Small intestine (tissue), 16 donors: ENCODE measurements around the gene CDC45. TPM values are rescaled to one million over a fixed set of nuclear protein-coding genes. Genes with fewer than 3 reads are reported as not detected.

ENCODE experiments used
- DNase-seq, 2 donors: peaks; one replicate each; pipeline versions ENCODE4 v3.0.0 to v3.0.0-alpha.2; 2013
- FAIRE-seq: peaks from 2 replicates; lab custom pipeline; 2012; peaks lifted over from hg19 to GRCh38; lab: Jason Lieb, UNC
- H3K27ac ChIP-seq, 3 donors: one replicate each; pipeline ENCODE4 v1.5.1; 2013; ENCODE audit warnings: low read length in 2 of 3, mild to moderate bottlenecking in 2 of 3, control low read depth in 1 of 3, inconsistent platforms in 1 of 3, low read depth in 1 of 3, moderate library complexity in 1 of 3
- H3K27me3 ChIP-seq, 3 donors: one replicate each; pipeline ENCODE4 v1.6.1; 2013; ENCODE audit warnings: low read length in 3 of 3, inconsistent platforms in 1 of 3; ENCODE audit not compliant: control insufficient read depth in 3 of 3, insufficient read depth in 3 of 3
- H3K36me3 ChIP-seq, 3 donors: one replicate each; pipeline ENCODE4 v1.6.1; 2013; ENCODE audit warnings: low read length in 3 of 3, inconsistent platforms in 1 of 3, low read depth in 1 of 3, mild to moderate bottlenecking in 1 of 3, moderate library complexity in 1 of 3; ENCODE audit not compliant: control insufficient read depth in 3 of 3, insufficient read depth in 2 of 3
- H3K4me1 ChIP-seq, 3 donors: one replicate each; pipeline ENCODE4 v1.6.1; 2013; ENCODE audit warnings: low read length in 2 of 3, inconsistent platforms in 1 of 3, low read depth in 1 of 3, mild to moderate bottlenecking in 1 of 3, moderate library complexity in 1 of 3; ENCODE audit not compliant: control insufficient read depth in 3 of 3, insufficient read depth in 2 of 3
- H3K4me3 ChIP-seq, 3 donors: one replicate each; pipeline ENCODE4 v1.5.1; 2013; ENCODE audit warnings: low read length in 3 of 3, control low read depth in 1 of 3, inconsistent platforms in 1 of 3, low read depth in 1 of 3, mild to moderate bottlenecking in 1 of 3, moderate library complexity in 1 of 3
- H3K9me3 ChIP-seq, 2 donors: one replicate each; pipeline ENCODE4 v1.6.1; 2013; ENCODE audit warnings: low read depth in 1 of 2, low read length in 1 of 2; ENCODE audit not compliant: control insufficient read depth in 2 of 2, insufficient read depth in 1 of 2
- WGBS, 3 donors: extraction: QIAGEN DNeasy Blood & Tissue Kit; methylation state at CpG; one replicate each; pipeline ENCODE4 v1.1.7; 2013; 5-methylcytosine and 5-hydroxymethylcytosine counted together
- long read RNA-seq, 10 donors: transcript quantifications; one replicate each; lab custom pipeline, GENCODE V29; 2026
- polyA plus RNA-seq, 4 donors: library from polyadenylated mRNA; stranded (reverse) in 3 of 4; unstranded in 1 of 4; fragments of 200-250 nt in 3 of 4; fragments of 120-200 nt in 1 of 4; gene quantifications; one replicate each; pipeline versions ENCODE4 v1.2.1 to v1.2.3, GENCODE V29; 2013
- donor health status: healthy with polysubstance abuse.
- donor health status: control.
- donor health status: control.
- donor health status: Bipolar disorder and iron deficiency.
- donor health status: healthy.

Gene CDC45
- 10 to 100 TPM in 1 of 4 donors, 1 to 10 TPM in 3; 2.2 to 13.8 (median 5.6) TPM for polyA plus RNA-seq
- long read RNA-seq, donor 1, partial matches to known transcripts, result 0 of 8 reads
- long read RNA-seq, donor 1, other reads (novel, unspliced or antisense), result 0 of 8 reads
- long read RNA-seq, donor 2, partial matches to known transcripts, result 0 of 1 reads
- long read RNA-seq, donor 2, other reads (novel, unspliced or antisense), result 0 of 1 reads
- long read RNA-seq, donor 3, partial matches to known transcripts, result 0 of 1 reads
- long read RNA-seq, donor 3, other reads (novel, unspliced or antisense), result 0 of 1 reads
- long read RNA-seq, donor 4, result 0 reads
- long read RNA-seq, donor 5, partial matches to known transcripts, result 0 of 2 reads
- long read RNA-seq, donor 5, other reads (novel, unspliced or antisense), result 0 of 2 reads
- long read RNA-seq, donor 6, partial matches to known transcripts, result 0 of 1 reads
- long read RNA-seq, donor 6, other reads (novel, unspliced or antisense), result 0 of 1 reads
- long read RNA-seq, donor 7, partial matches to known transcripts, result 8 of 9 reads
- long read RNA-seq, donor 7, other reads (novel, unspliced or antisense), result 0 of 9 reads
- long read RNA-seq, donor 8, result 0 reads
- long read RNA-seq, donor 9, partial matches to known transcripts, result 0 of 1 reads
- long read RNA-seq, donor 9, other reads (novel, unspliced or antisense), result 0 of 1 reads
- long read RNA-seq, donor 10, partial matches to known transcripts, result 0 of 2 reads
- long read RNA-seq, donor 10, other reads (novel, unspliced or antisense), result 0 of 2 reads

GRCh38 chr22:19479355-19480172, at the start of gene CDC45:
Gene CDC45, plus strand, starts transcription at chr22:19479920. Its CDS starts 49 bp downstream, at chr22:19479969.
- FAIRE-seq (peak; percentile 67), DNase-seq (peak; percentile 99)
- H3K27ac ChIP-seq, result peak within 1 kb of the TSS; percentile 81 to 94 (median 89)
- H3K4me3 ChIP-seq, result peak within 1 kb of the TSS; percentile 66 to 93 (median 68)
- peaks cover 0 to 6% (median 0%) of the 10 kb centered on the region in 3 donors for H3K4me1 ChIP-seq
- H3K9me3 ChIP-seq, result no peaks in the 10 kb centered on the region
- 0 to 1% (median 0%) methylated on average over 50 of the region's 50 CpGs for WGBS, 3 donors
- no peaks in the 10 kb centered on the region for H3K27me3 ChIP-seq
- H3K36me3 ChIP-seq, result peaks cover 2 to 12% (median 4%) of the 10 kb centered on the region in 3 donors

GRCh38 chr22:19429950-19430889, 49.5 kb upstream of the CDC45 start:
- peak overlapping the region; percentile 76 to 94 (median 77) for H3K27ac ChIP-seq
- H3K4me3 ChIP-seq, result peak overlapping the region; percentile 83 to 95 (median 94)
- no peaks in the 10 kb centered on the region for H3K9me3 ChIP-seq
- FAIRE-seq (no peak), DNase-seq (peak; percentile 54 to 63)
- 1 to 10% (median 2%) methylated on average over 12 of the region's 12 CpGs for WGBS, 3 donors
- no peaks in the 10 kb centered on the region for H3K27me3 ChIP-seq
- H3K4me1 ChIP-seq, result peaks cover 4 to 19% (median 17%) of the 10 kb centered on the region in 3 donors
- peaks cover 0 to 15% (median 0%) of the 10 kb centered on the region in 3 donors for H3K36me3 ChIP-seq

GRCh38 chr22:19430890-19431541, 48.7 kb upstream of the CDC45 start:
- Histone ChIP-seq H3K27me3 (no peaks in the 10 kb centered on the region), H3K4me1 (peaks cover 4 to 19% (median 17%) of the 10 kb centered on the region in 3 donors), H3K4me3 (peak overlapping the region; percentile 83 to 95 (median 94)), H3K9me3 (no peaks in the 10 kb centered on the region), H3K27ac (peak overlapping the region; percentile 76 to 94 (median 77)), H3K36me3 (peaks cover 0 to 20% (median 4%) of the 10 kb centered on the region in 3 donors)
- DNase-seq (peak; percentile 82 to 88), FAIRE-seq (no peak)
- WGBS, 3 donors, result 0% methylated on average over 34 to 53 of the region's 53 CpGs

GRCh38 chr22:19431649-19432132, 48.0 kb upstream of the CDC45 start, which contains the start of gene HIRA:
Gene HIRA, minus strand, starts transcription at chr22:19431733. Its CDS starts 257 bp downstream, at chr22:19431476.
- peak within 1 kb of the TSS; percentile 86 to 95 (median 94) for H3K4me3 ChIP-seq
- FAIRE-seq (no peak), DNase-seq (peak; percentile 76 to 93)
- H3K27me3 ChIP-seq, result no peaks in the 10 kb centered on the region
- peaks cover 4 to 19% (median 17%) of the 10 kb centered on the region in 3 donors for H3K4me1 ChIP-seq
- peak within 1 kb of the TSS; percentile 85 to 97 (median 94) for H3K27ac ChIP-seq
- 0 to 1% (median 1%) methylated on average over 59 to 66 of the region's 66 CpGs for WGBS, 3 donors
- no peaks in the 10 kb centered on the region for H3K9me3 ChIP-seq
- H3K36me3 ChIP-seq, result peaks cover 0 to 17% (median 4%) of the 10 kb centered on the region in 3 donors

GRCh38 chr22:19432133-19432851, 47.4 kb upstream of the CDC45 start, which contains the start of gene MRPL40:
Gene MRPL40, plus strand, starts transcription at chr22:19432545. Its CDS starts 10 bp downstream, at chr22:19432555.
- H3K27me3 ChIP-seq, result no peaks in the 10 kb centered on the region
- peak within 1 kb of the TSS; percentile 85 to 97 (median 94) for H3K27ac ChIP-seq
- DNase-seq (peak; percentile 94 to 96), FAIRE-seq (no peak)
- H3K4me3 ChIP-seq, result peak within 1 kb of the TSS; percentile 86 to 95 (median 94)
- WGBS, 3 donors, result 0 to 1% (median 0%) methylated on average over 56 to 74 of the region's 74 CpGs
- H3K36me3 ChIP-seq, result peaks cover 0 to 20% (median 4%) of the 10 kb centered on the region in 3 donors
- no peaks in the 10 kb centered on the region for H3K9me3 ChIP-seq
- peaks cover 4 to 19% (median 14%) of the 10 kb centered on the region in 3 donors for H3K4me1 ChIP-seq

GRCh38 chr22:19434401-19434800, 45.3 kb upstream of the CDC45 start:
- Histone ChIP-seq H3K4me1 (peaks cover under 1 to 8% (median 7%) of the 10 kb centered on the region in 3 donors), H3K27me3 (no peaks in the 10 kb centered on the region), H3K9me3 (no peaks in the 10 kb centered on the region), H3K4me3 (no peak overlapping the region), H3K27ac (no peak overlapping the region), H3K36me3 (peaks cover 0 to 19% (median 4%) of the 10 kb centered on the region in 3 donors)
- FAIRE-seq (no peak), DNase-seq (no peak)
- 91 to 95% (median 94%) methylated on average over 7 of the region's 7 CpGs for WGBS, 3 donors
